GM20000 (cell line): ENCODE results near the gene MOB2.

Source experiments
- DNase-seq: peaks from one replicate; pipeline ENCODE4 v3.0.0; 2012; ENCODE audit warnings: low spot score
- TF ChIP-seq, protein P1 (sequence below): IDR thresholded peaks from 2 replicates; pipeline ENCODE4 v1.5.1; 2012; ENCODE audit warnings: mild to moderate bottlenecking, control low read depth; ENCODE audit errors: extremely low read depth, missing control alignments

MOB2 gene

DNA sequence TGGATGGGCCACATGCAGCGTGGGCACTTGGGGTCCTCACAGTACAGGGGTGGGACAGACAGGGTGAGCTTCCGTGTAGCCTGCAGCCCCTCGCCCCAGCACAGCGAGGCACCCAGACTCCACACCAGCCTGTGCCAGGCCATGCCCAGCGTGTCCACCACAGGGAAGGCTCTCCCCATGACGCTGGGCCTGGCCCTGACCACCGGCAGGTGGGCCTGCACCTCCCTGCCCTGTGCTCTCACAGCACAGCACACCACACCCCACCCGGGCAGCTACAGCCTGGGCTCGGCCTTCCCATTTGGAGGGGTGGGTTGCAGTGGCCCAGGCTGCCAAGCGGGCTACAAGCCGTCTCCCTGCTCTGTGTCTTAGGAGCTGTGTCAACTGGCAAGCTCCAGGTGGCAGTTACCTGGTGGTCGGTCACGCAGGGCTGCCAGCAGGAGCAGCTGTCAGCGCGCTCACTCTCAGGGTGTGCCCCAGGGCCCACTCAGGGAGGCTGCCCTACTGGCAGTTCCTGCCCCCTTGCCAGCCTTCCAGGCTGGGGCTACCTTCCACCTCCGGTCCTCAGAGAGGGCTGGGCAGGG, 4.6 kb downstream of the MOB2 start:
- TF ChIP-seq, protein P1, sequence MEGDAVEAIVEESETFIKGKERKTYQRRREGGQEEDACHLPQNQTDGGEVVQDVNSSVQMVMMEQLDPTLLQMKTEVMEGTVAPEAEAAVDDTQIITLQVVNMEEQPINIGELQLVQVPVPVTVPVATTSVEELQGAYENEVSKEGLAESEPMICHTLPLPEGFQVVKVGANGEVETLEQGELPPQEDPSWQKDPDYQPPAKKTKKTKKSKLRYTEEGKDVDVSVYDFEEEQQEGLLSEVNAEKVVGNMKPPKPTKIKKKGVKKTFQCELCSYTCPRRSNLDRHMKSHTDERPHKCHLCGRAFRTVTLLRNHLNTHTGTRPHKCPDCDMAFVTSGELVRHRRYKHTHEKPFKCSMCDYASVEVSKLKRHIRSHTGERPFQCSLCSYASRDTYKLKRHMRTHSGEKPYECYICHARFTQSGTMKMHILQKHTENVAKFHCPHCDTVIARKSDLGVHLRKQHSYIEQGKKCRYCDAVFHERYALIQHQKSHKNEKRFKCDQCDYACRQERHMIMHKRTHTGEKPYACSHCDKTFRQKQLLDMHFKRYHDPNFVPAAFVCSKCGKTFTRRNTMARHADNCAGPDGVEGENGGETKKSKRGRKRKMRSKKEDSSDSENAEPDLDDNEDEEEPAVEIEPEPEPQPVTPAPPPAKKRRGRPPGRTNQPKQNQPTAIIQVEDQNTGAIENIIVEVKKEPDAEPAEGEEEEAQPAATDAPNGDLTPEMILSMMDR, result no peak
- no peak for DNase-seq

- no peak for DNase-seq
- TF ChIP-seq, protein P1, result no peak
These were observed 5.1 kb downstream of the MOB2 start for GRCh38 chr11:1481483-1481825.

DNA sequence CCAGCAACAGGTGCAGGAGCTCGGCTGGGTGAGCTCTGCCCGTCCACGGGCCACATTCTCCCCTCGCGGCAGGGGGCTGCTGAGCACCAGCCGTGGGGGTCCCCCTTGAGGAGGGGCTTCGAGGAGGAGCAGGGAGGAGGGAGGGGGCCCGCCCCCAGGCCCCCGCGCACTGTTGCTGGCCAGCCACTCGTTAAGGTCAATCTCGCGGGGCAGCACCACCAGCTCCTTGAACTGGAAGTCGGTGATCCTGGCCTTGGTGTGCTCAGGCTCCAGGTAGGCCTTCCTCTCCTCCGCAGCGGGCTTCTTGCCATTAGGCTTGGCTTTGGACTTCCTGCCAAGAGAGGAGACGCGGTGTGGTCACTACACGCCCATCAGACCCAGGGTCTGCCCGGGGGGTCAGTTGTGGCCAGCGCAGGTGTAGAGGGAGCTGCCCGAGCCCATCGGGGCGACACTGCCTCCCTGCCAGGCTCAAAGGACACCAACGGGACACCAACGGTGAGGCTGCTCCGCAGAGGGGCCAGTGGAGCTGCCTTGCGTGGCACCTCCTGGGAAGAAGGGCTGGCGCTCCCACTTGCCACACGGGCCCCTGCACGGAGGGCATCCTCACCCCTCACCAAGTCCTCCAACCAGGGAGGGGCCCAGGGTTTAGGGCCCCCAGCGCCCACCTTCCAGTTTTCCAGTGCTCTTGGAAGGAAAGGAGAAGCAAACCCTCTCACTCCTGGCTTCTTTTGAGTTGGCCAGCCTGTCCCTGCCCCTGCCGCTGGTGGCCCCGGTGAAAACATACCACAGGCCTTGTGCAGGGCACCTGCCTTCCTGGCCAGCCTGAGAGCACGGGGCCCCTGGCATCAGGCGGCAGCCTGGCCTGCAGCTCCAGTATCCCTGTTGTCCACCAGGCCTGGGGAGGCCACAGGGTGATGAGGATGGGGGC, 5.8 kb downstream of the MOB2 start:
- TF ChIP-seq, protein P1, result no peak
- no peak for DNase-seq

DNA sequence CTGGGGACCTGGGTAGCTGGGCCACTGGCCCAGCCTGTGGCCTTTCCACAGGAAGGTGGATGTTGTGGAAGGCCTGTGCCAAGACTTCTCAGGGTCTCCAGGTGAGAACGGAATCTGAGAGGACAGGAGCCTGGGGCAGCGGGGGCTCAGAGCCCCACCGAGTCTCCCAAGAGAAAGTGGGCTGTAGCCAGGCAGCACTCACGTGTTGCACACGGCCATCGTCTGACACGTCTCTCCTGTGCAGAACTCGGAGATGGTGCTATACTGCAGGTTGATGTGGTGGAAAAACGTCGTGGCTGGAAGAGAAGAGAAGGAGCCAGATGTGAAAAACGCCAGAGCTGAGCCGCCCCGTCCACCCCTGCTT, 6.4 kb downstream of the MOB2 start:
- TF ChIP-seq, protein P1, result no peak
- no peak for DNase-seq

- DNase-seq, result no peak
These were observed 6.9 kb downstream of the MOB2 start for GRCh38 chr11:1479678-1480118.

GRCh38 chr11:1479006-1479677, 7.4 kb downstream of the MOB2 start:
- no peak for DNase-seq
- TF ChIP-seq, protein P1, result no peak

More at GRCh38 chr11:1479678-1480118, 6.9 kb downstream of the MOB2 start:
- TF ChIP-seq, protein P1, result no peak

GRCh38 chr11:1478544-1478943, 8.0 kb downstream of the MOB2 start:
- no peak for DNase-seq
- TF ChIP-seq, protein P1, result no peak
